Peyer's patch (tissue), 4 donors: ENCODE measurements around the gene DBR1.

ENCODE experiments used
- POLR2A ChIP-seq, 2 donors: fragments of 450-650 bp; IDR thresholded peaks; one replicate each; pipeline ENCODE4 v1.5.1; 2017; ENCODE audit warnings: antibody characterized with exemption in 2 of 2, mild to moderate bottlenecking in 2 of 2, moderate library complexity in 2 of 2
- TF ChIP-seq, protein P1 (sequence below), 6 experiments: fragments of 450-650 bp in 4 of 6; fragments of 200-600 bp in 2 of 6; sonication (generic) in 1 of 6; IDR thresholded peaks; one replicate each; pipeline ENCODE4 v1.5.1; 2017 to 2019; ENCODE audit warnings: antibody characterized with exemption in 6 of 6, mild to moderate bottlenecking in 3 of 6, moderate library complexity in 1 of 6

GRCh38 chr3:138118612-138119422 lies 55.9 kb downstream of the DBR1 start:
- TF ChIP-seq, protein P1, sequence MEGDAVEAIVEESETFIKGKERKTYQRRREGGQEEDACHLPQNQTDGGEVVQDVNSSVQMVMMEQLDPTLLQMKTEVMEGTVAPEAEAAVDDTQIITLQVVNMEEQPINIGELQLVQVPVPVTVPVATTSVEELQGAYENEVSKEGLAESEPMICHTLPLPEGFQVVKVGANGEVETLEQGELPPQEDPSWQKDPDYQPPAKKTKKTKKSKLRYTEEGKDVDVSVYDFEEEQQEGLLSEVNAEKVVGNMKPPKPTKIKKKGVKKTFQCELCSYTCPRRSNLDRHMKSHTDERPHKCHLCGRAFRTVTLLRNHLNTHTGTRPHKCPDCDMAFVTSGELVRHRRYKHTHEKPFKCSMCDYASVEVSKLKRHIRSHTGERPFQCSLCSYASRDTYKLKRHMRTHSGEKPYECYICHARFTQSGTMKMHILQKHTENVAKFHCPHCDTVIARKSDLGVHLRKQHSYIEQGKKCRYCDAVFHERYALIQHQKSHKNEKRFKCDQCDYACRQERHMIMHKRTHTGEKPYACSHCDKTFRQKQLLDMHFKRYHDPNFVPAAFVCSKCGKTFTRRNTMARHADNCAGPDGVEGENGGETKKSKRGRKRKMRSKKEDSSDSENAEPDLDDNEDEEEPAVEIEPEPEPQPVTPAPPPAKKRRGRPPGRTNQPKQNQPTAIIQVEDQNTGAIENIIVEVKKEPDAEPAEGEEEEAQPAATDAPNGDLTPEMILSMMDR (IDR thresholded peaks at IDR 0.05): peak in 5 of 6 experiments; percentile 28 to 64 (median 57)
- TF ChIP-seq POLR2A (IDR thresholded peaks at IDR 0.05): no peak
